GM12874 (cell line): ENCODE measurements around the gene ANKRD49.

Experiments
- TF ChIP-seq, protein P1 (sequence below): IDR thresholded peaks from 2 replicates; pipeline ENCODE4 v1.5.1; 2011; ENCODE audit warnings: low read depth, mild to moderate bottlenecking, control low read depth, low read length, moderate library complexity; ENCODE audit not compliant: insufficient read depth

ANKRD49 gene

DNA sequence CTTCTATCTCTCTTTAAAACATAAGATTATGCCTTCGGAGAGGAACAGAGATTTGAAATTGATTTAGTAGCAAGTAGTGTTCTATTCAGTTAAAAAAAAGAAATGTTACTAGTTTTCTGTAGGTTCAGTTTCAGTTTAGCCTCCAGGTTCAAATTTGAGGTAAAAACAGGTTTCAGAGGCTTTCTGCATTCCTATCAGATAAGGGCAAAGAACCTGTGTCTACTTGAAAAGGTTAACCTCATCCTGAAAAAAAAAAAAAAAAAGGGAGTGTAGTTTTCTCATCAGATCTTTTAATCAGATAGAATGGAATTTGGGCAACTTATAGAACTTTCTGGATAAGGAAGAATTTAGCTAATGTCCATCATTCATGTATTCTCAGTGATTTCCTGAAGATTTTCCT is 30.6 kb downstream of the ANKRD49 start:
- TF ChIP-seq, protein P1, sequence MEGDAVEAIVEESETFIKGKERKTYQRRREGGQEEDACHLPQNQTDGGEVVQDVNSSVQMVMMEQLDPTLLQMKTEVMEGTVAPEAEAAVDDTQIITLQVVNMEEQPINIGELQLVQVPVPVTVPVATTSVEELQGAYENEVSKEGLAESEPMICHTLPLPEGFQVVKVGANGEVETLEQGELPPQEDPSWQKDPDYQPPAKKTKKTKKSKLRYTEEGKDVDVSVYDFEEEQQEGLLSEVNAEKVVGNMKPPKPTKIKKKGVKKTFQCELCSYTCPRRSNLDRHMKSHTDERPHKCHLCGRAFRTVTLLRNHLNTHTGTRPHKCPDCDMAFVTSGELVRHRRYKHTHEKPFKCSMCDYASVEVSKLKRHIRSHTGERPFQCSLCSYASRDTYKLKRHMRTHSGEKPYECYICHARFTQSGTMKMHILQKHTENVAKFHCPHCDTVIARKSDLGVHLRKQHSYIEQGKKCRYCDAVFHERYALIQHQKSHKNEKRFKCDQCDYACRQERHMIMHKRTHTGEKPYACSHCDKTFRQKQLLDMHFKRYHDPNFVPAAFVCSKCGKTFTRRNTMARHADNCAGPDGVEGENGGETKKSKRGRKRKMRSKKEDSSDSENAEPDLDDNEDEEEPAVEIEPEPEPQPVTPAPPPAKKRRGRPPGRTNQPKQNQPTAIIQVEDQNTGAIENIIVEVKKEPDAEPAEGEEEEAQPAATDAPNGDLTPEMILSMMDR: no peak

DNA sequence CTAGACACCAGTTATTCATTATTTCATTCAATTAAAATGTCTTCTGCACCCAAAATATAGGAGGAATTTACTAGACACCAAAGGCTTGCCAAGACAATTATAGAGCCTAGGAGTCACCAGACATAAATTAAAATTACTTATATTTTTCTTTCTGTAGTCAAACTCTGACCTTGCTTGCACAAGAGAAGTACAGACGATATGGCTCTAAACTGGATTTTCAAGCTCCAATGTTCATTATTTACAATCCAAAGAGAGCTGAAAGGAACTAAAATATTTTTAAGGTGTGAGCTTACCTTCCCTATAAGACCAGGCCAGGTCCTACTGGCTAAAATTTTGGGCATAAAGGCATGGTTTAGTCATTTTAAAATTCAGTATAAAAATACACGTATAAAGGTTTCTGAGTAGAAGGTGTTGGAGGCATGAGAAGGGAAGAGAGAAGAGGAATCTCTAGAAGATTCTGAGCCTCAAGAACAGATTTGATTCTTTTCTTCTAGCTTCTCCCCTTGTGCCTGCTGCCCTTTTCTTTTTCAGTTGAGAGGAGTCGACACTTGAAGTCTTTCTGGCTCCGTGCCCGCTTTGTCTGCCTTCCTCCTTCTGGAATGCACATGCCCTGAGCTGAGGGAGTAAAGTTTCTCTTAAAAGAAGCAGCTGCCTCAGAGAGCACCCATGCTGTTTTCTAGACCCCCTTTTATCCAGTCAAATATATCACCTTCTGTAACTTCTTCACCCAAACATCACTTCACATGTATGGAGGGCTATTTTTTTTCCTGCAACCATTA is 32.0 kb downstream of the ANKRD49 start:
- TF ChIP-seq, protein P1: no peak

DNA sequence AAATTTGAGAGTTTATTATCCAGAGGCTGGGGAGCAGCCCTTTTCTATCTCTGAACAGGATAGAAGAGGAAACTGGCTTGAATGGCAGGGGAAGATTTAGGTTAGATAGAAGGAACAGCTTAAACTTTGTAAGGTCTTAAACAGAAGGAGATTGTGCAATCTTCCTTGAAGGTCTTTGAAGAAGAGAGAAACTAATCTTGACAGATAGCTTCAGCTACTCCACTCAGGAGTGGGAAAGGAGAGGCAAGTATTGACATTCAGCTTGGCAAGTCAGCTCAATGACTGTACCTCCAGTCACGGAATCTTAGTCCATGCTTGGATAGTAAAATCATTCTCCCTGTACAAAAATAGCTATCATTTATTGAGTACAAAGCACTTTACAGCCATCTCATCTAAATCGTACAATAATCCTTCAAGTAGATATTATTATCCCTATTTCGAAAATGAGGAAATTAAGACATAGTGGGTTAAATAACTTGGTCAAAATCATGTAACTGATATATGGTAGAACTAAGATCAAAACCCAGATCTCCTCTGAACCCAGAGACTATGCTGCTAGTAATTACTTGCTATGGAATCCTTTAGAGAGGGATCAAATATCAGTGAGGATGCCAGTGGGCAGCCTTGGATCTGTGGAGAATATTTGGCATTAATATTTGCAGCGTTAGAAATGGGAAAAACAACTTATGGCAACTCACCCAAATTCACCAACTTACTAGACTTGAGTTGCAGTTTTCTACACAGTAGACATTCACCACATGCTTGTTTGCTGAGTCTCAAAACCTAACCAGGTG is 33.1 kb downstream of the ANKRD49 start:
- TF ChIP-seq, protein P1: no peak

DNA sequence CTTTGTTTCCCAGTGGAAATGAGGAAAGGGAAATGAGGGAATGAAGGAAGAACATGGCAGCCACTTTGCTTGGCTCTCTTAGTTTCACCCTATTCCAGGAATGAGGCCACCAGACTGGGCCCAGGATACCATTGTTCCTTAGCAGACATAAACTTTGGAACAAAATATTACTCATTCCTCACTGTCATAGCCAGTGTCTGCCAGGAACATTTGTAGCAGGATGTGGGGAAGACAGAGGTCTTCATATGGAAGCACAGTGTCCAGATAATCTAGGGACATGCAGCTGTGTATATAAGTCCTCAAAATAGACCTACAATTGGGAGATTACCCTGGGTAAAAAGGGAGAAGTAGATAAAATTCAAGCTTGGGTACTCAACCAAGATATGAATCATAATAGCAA is 34.8 kb downstream of the ANKRD49 start:
- TF ChIP-seq, protein P1: no peak

DNA sequence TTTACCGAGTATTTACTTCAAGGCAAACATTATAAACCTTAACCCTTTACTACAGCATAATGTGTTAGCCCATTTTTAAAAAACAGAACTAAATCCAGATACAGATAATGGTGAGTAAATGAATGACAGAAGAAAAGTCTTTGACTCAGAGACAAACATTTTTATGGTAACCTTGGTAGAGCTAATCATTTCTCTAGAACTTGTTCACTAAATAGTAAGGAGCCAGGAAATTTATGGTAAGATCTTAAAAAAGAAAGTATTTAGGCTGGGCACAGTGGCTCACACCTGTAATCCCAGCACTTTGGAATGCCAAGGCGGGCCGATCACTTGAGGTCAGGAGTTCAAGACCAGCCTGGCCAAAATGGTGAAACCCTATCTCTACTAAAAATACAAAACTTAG is 38.4 kb downstream of the ANKRD49 start:
- TF ChIP-seq, protein P1: no peak

DNA sequence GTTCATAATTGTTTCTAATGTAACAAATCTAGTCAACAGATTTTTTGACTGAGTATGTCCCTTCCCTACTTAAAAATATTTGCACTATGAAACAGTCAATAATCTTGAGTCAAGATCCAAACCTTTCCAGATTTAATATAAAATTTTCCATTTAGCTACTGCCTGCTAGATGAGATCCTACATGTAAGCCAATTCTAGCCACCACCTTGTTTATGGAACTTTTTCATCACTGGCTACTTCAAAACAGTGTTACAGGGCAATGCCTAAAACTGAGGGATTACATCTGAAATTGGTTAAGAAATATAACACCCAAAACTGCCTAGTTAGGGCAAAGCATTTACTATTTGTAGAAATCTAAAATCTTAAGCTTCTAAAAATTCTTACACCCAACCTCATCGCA is 39.4 kb downstream of the ANKRD49 start:
- TF ChIP-seq, protein P1: no peak
